GOT3 (cell line): ENCODE measurements around the gene RFX2.

Experiments used
- DNase-seq: peaks from one replicate; lab custom pipeline; 2025; ENCODE audit warnings: mixed read lengths; lab: John Stamatoyannopoulos, UW

RFX2 gene

DNA sequence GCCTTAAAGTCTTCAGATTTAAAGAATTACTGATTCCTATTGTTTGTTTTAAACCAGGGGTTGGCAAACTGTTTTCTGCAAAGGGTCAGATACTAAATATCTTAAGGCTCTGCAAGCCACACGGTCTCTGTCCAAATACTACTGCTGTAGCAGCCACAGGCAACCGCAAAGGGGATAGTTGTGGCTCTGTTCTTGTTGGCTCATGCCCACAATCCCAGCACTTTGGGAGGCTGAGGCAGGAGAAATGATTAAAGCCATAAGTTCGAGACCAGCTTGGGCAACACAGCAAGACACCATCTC is 154.7 kb downstream of the RFX2 start:
- DNase-seq, result no peak

DNA sequence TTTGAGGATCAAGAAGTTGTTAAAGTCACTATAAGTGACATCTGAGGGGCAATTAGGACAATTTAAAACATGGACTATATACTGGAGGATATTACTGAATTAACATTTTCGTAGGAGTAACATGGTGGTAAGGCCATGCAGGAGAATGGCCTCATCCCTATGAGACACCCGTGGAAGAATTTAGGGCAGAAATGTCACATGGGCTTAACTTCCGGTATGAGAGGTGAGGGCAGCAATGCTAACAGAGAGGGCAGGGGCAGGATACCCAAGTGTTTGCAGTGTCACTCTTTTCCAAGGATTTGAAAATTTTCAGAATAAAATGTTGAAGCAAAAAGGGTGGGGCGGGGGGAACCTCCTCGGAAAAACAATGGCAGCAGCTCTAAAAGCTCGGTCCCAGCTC is 156.0 kb downstream of the RFX2 start:
- no peak for DNase-seq

DNA sequence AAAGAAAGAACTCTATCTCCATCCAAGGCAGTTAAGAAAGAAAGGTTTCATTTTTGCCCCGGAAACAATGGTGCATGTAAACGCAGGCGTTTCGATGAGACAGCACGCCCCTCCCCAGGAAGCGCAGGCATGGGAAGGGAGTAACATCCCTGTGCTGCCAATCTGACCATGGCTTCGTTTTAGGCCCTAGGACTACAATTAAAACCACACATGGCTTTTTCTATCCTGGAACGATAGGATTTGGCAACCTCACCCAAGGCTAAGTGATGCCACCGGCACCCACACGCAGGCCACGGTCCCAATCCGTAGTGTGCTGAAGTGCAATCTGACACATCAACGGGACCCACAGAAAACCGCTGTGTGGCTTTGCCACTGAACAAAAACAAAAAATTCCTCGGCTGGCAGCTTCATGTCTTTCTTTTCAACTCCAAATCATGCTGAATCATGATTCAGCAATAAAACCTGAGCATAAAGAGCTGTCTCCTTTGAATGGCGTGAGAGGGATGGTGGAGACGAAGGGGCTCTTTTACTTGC is 156.6 kb downstream of the RFX2 start:
- no peak for DNase-seq

DNA sequence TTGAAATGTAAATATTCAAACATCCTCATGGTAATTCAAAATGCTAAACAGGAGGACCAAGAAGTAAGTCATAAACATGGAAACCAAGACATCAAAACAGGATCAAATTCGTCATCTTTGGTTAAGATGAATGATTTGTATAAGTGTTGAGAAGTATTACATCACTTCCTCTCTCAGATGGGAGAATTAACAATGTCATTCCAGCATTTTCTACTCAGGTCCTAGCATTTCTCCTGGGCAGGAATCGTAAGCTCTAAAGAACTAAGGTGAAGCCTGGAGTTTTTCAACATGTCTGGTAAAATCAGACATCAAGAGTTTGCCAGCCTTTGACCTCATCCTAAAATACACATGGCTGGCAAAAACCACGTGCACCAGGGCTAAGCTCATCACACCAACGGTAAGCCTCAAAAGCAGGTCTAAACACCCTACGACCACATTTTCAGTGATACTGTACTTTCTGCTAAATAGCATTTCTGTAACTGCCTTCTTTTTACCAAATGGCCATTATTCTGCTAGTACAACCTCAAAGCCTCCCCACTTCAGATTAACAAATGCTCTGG is 157.2 kb downstream of the RFX2 start:
- DNase-seq, result no peak

DNA sequence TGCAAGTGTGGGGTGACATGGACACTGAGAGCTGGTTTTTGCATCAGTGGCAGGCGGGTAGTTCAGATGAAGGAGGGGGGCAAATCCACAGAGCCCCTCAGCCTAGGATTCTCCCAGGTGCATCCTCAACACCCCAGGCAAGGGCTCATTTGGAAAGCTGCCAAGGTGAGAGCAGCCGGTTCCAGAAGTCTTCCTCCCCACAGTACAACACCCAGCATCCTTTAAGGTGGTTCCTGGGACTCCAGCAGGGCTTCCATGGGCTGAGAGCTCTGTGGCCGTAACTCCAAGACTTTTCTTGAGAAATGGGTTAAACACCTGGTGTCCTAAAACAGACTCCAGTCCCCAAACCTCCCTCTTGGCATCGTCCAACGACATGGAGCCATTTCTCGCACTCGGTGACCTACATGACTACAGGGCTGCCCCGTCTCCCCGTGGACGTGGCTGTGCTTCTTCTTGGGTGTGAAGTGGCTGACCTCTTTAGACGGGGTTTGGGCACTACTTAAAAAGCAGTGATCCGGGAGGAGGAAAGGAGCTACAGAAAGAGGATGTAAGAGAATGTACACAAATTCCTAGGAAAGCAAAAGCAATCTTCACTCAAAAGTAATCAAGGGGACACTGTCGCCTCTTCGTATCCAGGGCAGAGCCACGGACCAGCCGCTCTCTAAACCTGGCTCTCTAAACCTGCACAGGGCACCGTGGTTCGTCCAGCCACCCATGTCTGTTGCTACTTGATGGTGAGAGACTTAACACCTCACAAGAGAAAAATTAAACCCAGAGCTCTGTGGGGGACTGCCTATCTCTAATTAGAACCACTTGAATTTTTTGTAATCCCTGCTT is 157.9 kb downstream of the RFX2 start:
- DNase-seq, result no peak

DNA sequence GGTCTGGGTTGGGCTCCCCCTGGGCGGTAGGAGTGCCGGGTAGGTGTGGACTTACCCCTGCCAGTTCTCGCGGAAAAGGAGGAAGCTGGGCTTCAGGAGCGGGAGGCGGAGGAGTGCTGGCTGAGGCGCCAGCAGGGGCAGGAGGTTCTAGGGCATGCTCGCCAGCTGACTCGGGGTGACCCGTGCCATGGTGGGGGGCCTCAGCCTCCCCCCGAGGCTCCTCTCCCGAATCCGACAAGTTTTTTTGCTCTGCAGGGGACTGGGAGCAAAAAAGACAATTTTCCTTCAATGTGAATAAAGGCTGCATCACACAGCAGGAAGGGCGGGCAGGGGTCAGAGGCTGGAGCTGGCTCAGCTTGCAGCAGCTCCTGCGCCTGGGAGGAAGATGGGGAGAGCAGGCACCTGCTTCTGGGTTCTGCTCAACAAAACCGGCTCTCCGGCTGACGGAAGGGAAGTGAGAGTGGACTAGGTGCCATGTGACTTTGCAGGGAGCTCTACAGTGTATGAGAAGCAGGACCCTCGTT is 158.9 kb downstream of the RFX2 start:
- DNase-seq, result no peak

DNA sequence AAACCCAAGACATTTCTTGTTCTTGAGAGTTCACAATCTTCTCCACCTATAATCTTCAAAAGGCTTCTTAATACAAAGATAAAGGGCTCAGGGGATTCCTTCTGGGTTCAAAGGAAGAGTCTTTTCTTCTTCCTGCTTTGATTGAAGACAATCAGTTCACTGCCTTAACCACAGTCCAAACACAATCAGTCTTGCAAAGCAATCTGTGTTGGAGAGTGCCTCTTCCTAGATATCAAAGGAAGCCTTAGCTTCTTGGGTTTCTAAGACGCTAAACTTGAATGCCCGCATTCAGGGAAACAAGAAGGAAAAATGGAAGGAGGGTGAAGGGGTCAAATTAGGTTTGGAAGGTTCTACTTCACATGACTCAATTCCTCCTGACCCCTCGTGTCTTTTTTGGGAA is 159.6 kb downstream of the RFX2 start:
- DNase-seq, result no peak

DNA sequence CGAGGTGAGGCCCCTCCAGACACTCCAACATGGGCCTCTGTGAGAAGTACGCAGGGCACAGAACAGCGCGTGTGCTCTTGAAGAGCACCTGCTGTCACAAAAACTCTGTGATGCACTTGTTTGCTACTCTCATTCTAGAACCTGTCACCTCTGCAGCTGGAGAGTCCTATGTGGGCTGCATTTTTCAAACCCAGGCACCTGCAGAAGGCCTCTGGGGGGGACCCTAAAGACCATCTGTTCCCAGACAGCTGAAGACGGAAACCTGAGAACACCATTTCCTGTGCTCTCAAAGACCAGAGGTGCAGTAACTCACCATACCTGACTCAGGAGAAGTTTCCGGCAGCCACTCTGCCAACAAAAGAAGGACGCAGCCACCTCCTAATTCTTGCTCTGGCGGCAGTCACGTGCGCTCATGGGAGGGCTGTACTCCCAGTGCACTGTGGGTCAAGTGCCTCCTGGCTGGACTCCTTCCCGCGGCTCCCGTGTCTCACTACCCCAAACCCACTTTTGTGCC is 160.5 kb downstream of the RFX2 start:
- DNase-seq, result no peak

DNA sequence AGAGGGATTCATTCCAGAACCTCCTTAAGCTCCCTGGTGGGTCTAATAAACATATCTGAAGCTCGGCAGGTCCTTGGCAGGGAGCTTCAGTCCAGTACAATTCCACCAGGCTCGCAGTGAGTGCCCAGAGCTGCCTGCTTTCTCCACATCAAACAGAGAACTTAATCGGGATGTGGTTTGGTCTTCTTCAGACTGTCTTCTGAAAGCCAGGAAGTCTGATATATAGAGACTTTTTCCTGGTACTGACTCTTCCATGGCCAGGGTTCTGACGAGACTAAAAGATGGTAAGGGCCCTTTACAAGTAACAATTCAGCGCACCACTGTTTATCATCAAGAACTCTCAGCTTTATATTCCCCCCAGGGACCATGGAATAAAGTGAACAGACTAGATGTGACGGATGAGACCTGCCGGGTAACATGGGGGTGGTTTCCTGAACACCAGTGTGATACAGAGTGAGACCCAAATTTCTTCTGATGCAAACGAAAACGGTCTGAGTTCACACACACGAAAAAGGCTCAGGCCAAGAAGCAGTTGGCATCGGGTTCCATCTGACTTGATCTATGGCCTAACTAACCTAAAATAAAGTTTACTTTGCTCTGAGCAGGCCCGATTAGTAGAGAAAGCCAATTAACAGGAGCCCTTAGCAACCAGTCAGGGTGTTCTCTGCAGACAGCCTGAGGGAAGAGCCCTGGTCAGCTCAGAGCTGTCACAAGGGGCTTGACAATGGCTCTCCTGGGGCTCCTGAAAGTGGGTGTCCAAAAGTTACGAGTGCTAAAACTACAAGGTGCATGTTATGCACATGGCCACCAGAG is 161.3 kb downstream of the RFX2 start:
- DNase-seq, result no peak

DNA sequence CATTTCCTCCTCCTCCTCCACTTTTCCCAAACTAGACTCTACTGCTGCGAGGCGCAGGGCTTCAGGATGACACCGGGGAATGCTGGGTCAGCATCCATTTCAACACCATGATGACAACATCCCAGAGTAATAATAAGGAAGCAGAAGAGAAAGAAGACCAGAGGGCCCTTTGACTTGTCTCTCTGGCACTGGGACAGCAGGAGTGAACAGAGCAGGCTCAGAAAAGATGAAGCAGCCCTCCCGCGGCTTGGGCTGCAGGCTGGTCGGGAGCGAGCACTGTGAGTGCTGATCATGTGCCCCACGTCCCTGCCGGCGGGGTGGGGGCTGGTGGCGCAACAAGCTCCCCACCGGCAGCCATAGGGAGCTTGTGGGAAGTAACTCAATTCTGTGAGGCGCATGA is 162.9 kb downstream of the RFX2 start:
- no peak for DNase-seq

DNA sequence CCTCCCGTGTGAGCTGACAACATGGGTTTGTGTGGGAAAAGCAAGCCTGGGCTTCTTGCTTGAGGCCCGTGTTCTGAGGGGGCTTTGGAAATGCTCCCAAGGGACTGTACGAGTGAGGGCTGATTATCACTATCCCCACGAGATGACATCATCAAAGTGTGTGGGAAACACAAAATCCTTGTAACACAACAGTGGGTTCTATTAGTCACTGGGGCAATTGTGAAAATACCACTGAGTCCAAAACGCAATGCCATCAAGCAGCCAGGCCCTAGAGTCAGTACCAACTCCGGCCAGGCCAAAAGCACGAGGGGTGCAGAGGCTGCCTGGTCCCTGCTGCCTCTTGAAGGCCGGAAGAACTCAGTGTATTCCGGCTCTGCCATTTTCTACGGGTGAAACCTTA is 166.7 kb downstream of the RFX2 start:
- no peak for DNase-seq
